Muscle layer of duodenum (tissue), 2 donors: ENCODE results near the gene MFGE8.
A peak's percentile ranks its signal among the peaks of the same experiment; 100 is the strongest.

Source experiments
- H3K27ac ChIP-seq: one replicate; pipeline ENCODE4 v1.7.0; 2013; ENCODE audit warnings: mild to moderate bottlenecking, low read length
- H3K27me3 ChIP-seq: one replicate; pipeline ENCODE4 v1.7.0; 2013; ENCODE audit warnings: low read depth, mild to moderate bottlenecking, control low read depth, low read length
- H3K36me3 ChIP-seq, 2 donors: one replicate each; pipeline ENCODE4 v1.7.0; 2013; ENCODE audit warnings: low read length in 2 of 2, control low read depth in 1 of 2, mild to moderate bottlenecking in 1 of 2; ENCODE audit not compliant: insufficient read depth in 2 of 2, control insufficient read depth in 1 of 2
- H3K4me1 ChIP-seq, 2 donors: one replicate each; pipeline ENCODE4 v1.7.0; 2013; ENCODE audit warnings: low read length in 2 of 2, mild to moderate bottlenecking in 2 of 2, control low read depth in 1 of 2, moderate library complexity in 1 of 2; ENCODE audit not compliant: insufficient read depth in 2 of 2, control insufficient read depth in 1 of 2
- H3K4me3 ChIP-seq, 2 donors: one replicate each; pipeline ENCODE4 v1.7.0; 2013; ENCODE audit warnings: low read length in 2 of 2, low read depth in 1 of 2, mild to moderate bottlenecking in 1 of 2
- H3K9me3 ChIP-seq, 2 donors: one replicate each; pipeline ENCODE4 v1.7.0; 2013; ENCODE audit warnings: low read length in 2 of 2, control low read depth in 1 of 2, mild to moderate bottlenecking in 1 of 2; ENCODE audit not compliant: control insufficient read depth in 1 of 2
- donor health status: healthy.

The MFGE8 gene

DNA sequence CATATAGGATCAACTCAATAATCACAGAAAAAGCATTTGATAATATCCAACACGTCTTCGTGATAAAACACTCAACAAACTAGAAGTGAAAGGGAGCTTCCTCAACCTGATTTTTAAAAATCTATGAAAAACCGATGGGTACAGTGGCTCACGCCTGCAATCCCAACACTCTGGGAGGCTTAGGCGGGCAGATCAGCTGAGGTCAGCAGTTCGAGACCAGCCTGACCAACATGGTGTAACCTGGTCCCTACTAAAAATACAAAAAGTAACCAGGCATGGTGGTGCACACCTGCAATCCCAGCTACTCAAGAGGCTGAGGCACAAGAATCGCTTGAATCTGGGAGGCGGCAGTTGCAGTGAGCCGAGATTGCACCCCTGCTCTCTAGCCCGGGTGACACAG lies 2.2 kb upstream of the MFGE8 start:
- Histone ChIP-seq H3K27ac (no peak overlapping the region), H3K4me1 (peaks cover 0 to 8% of the 10 kb centered on the region in 2 donors), H3K4me3 (no peak overlapping the region), H3K27me3 (no peaks in the 10 kb centered on the region), H3K36me3 (no peaks in the 10 kb centered on the region), H3K9me3 (no peaks in the 10 kb centered on the region)

DNA sequence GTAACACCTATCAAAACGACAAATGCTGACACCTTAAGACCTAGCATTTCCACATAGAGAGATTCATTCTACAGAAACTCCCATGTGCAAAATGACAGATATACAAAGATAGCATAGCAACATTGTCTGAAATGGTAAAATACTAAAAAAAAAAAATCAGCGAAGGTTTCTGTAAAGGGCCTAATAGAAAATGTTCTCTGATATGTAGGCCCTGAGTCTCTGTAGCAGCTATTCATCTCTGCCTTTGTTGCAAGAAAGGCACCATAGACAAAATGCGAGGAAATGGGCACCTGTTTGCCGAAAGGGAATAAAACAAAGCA lies 631 bp upstream of the MFGE8 start:
- Histone ChIP-seq H3K36me3 (peaks cover 0 to 7% of the 10 kb centered on the region in 2 donors), H3K4me3 (peak overlapping the region; percentile 77 to 86), H3K27me3 (no peaks in the 10 kb centered on the region), H3K4me1 (peaks cover 0 to 8% of the 10 kb centered on the region in 2 donors), H3K27ac (no peak overlapping the region), H3K9me3 (no peaks in the 10 kb centered on the region)

DNA sequence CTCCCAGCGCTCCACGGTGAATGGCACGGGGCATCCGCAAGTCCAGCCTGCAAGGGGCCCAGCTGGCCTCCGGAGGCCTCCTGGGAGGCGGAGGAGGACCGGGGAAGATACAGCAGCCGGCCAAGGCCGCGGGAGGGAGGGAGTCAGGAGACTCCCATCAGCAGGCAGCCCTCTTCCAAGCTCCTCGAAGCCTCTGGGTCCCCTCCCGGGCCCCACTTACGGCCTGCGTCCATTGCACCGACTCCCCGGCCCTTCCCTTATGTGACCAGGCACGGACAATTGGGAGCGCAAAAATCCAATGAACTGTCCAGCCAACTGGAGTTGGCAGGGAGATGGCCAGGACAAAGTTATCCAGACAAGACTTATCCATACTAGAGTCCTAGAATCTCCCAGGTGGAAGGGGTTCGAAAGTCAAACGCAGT lies 668 bp downstream of the MFGE8 start:
- peaks cover 0 to 11% of the 10 kb centered on the region in 2 donors for H3K36me3 ChIP-seq
- no peaks in the 10 kb centered on the region for H3K9me3 ChIP-seq
- H3K27ac ChIP-seq = no peak overlapping the region
- no peaks in the 10 kb centered on the region for H3K27me3 ChIP-seq
- peak overlapping the region; percentile 77 to 86 for H3K4me3 ChIP-seq
- peaks cover 0 to 8% of the 10 kb centered on the region in 2 donors for H3K4me1 ChIP-seq

DNA sequence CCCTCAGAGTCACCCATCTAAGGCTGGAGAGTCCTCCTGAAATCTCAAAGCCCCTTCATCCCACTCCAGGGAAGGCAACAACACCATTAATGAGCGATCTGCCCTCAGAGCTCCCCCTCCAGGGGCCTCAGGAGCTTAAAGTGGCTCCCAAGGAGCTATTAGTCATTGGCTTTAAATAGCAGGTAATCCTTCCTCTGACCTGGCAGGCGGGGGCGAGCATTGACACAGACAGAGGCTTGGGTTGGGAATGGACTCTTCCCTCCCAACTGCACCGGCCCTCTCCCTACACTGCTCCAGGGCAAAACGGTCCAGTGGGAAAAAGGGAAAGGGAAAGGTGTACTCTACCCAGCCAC lies 1.4 kb downstream of the MFGE8 start:
- H3K27me3 ChIP-seq = no peaks in the 10 kb centered on the region
- H3K27ac ChIP-seq = no peak overlapping the region
- peaks cover 0 to 11% of the 10 kb centered on the region in 2 donors for H3K36me3 ChIP-seq
- peak overlapping the region; percentile 77 to 86 for H3K4me3 ChIP-seq
- H3K9me3 ChIP-seq = no peaks in the 10 kb centered on the region
- peaks cover 0 to 8% of the 10 kb centered on the region in 2 donors for H3K4me1 ChIP-seq

DNA sequence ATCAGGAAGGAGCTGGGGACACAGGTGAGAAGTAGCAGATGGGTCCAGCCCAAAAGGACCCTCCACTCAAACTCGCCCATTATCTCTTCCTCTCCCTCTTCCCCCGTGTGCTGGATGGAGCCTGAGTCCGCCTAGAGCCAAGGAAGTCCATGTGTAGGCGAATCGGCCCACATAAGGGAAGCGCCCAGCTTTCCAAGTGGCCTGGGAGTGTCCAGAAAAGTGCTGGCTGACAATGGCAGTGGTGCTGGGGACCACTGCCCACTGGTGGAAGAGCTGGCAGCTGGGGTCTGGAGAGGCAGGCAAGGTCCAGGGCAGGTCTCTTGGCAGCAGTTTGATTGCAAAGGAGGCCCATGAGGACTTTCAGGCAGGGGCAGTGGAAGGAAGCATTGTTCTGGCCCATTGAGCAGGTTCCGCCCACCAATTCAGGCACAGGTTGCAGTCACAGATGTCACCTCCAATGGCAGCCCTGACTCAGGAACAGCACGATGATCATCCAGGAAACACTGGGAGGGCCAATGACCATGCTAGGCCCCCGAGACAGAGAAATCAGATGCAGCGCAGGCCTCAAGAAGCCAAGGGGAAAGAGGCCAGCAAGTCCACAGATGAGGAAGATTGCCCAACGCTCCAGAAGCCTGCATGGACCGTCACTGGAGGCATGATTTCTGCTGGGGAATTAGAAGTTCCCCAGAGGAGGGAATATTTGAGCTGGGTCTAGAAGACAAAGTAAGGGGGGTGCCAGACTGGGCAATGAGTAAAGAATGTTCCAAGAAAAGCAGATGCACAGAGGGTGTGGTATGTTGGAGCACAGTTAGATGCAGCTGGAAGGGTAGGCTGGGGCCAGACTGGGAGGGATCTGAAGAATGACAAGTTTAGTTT lies 3.0 kb downstream of the MFGE8 start:
- no peak overlapping the region for H3K4me3 ChIP-seq
- H3K4me1 ChIP-seq = peaks cover 0 to 9% of the 10 kb centered on the region in 2 donors

DNA sequence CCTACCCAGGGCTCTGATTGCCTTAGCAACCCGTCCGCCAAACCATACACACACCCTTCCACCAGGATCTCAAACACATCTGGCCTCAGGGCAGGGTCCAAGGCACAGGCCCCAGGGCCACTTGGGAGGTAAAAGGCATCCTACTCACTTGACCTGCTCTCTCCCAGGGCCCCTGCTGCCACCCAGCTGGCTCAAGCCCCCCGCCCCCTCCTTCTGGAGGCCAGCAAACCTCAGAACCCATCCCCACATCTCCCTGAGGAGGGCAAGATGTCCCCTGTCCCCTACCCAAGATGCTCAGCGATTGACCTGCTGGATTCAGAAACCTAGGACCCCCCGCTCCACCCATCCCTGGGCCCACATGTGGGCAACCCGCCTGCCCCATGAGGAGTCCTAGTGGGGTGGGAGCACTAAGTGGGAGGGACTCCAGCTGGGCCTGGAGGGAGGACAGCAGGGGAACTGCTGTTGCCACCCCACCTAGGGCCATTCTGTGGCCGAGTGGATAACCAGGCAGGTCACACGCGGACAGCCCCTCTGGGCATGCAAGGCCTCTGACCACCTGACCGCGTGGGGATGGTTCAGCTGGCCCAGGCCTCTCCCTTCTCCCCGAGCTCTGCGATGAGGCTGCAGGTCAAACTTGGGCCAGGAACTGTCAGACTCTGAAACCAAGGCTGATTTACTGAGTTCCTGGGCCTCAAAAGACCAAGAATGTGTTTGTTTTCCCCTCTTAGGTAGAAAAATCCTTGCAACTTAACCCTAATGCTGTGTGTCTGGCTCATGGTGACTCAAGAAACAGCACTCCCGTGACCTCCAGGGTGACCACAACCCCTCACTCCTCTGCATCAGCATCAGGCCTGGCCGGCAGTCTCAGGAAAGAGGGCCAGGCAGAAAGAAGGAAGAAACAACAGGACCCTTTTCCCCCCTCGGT lies 4.2 kb downstream of the MFGE8 start:
- H3K9me3 ChIP-seq = no peaks in the 10 kb centered on the region
- no peak overlapping the region for H3K4me3 ChIP-seq
- H3K4me1 ChIP-seq = peaks cover 0 to 18% of the 10 kb centered on the region in 2 donors
- no peak overlapping the region for H3K27ac ChIP-seq
- no peaks in the 10 kb centered on the region for H3K27me3 ChIP-seq
- peaks cover 0 to 15% of the 10 kb centered on the region in 2 donors for H3K36me3 ChIP-seq

More for the DNA sequence above, 3.0 kb downstream of the MFGE8 start:
- Histone ChIP-seq H3K9me3 (no peaks in the 10 kb centered on the region), H3K36me3 (peaks cover 0 to 15% of the 10 kb centered on the region in 2 donors), H3K27ac (no peak overlapping the region), H3K27me3 (no peaks in the 10 kb centered on the region)

DNA sequence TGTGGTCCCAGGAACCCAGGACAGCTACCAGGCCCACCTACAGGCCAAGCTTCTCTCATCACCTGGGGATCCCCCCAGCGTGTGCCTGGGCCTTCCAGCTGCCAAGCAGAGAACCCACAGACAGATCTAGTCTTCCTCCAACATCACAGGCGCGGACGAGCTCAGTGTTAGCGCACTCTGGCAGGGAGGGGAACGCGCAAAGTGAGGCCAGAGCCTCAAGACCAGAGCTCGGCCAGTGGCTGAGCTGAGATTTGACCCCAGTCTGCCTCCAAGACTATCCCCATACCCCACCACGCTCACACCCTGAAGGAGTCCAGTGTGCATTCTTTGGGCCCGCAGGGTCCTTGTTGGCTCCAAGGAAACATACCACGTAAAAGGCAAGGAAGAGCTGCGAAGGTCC lies 5.1 kb downstream of the MFGE8 start:
- Histone ChIP-seq H3K4me3 (no peak overlapping the region), H3K9me3 (no peaks in the 10 kb centered on the region), H3K36me3 (peaks cover 0 to 15% of the 10 kb centered on the region in 2 donors), H3K27me3 (no peaks in the 10 kb centered on the region), H3K4me1 (peaks cover 0 to 18% of the 10 kb centered on the region in 2 donors), H3K27ac (no peak overlapping the region)

DNA sequence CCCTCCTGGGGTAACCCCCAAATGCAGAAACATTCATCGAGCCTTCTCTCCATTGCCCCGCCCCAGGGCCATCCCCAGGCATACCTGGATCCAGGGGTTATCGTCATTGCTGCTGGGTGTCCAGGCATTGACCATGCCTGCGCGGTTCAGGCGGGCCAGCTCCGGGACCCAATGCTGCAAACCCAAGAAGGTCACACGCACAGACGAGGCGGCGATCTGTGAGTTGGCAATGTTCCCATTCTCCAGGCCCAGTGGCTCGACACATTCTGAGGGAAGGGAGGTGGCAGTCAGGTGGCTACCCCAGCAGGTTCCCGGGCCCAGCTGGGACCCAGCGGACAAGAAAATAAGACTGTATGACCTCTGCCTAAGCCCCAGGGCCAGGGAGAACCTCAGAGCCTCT lies 6.1 kb downstream of the MFGE8 start:
- H3K27ac ChIP-seq = no peak overlapping the region
- H3K9me3 ChIP-seq = no peaks in the 10 kb centered on the region
- peaks cover 0 to 15% of the 10 kb centered on the region in 2 donors for H3K36me3 ChIP-seq
- H3K4me3 ChIP-seq = no peak overlapping the region
- H3K27me3 ChIP-seq = no peaks in the 10 kb centered on the region
- H3K4me1 ChIP-seq = peaks cover 0 to 18% of the 10 kb centered on the region in 2 donors

DNA sequence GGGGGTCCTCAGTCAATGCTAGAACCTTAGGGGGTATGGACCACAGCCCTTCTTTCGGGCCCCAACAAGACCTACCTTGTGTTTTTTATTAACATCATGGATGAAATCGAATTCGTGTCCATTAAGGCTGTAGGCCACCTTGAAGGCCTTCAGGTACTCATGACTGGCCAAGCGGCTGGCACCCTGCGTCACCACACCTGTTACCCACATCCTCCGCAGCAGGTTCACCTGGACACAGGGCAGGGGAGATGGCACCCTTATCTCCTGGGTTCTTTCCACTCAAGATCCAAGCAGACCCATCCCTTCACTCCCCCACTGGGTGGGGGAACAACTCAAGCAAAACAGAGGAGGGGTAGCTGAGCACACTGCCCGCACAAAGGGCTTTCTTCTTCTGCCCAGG lies 6.6 kb downstream of the MFGE8 start:
- H3K27ac ChIP-seq = no peak overlapping the region
- no peak overlapping the region for H3K4me3 ChIP-seq
- peaks cover 0 to 18% of the 10 kb centered on the region in 2 donors for H3K4me1 ChIP-seq
- no peaks in the 10 kb centered on the region for H3K27me3 ChIP-seq
- H3K36me3 ChIP-seq = peaks cover 0 to 15% of the 10 kb centered on the region in 2 donors
- no peaks in the 10 kb centered on the region for H3K9me3 ChIP-seq

DNA sequence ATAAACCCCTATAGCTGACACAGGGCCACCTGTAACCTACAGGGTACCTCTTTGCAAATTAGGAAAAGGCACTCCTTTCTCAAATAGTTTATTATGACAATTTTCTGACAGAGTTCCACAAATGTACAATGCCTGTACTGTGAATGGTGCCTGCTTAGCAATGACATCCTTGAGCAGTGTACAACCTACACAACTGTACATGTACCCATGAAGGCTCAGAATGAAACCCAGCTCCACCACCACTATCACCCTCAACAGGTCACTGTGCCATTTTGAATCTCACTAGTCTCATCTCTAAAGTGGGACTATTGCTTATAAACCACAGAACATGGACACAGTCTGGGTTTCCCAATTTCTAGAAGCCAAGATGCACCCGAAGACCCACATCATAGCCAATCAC lies 7.0 kb downstream of the MFGE8 start:
- Histone ChIP-seq H3K4me1 (peaks cover 0 to 18% of the 10 kb centered on the region in 2 donors), H3K4me3 (no peak overlapping the region), H3K27ac (no peak overlapping the region), H3K27me3 (no peaks in the 10 kb centered on the region), H3K36me3 (peaks cover 0 to 15% of the 10 kb centered on the region in 2 donors), H3K9me3 (no peaks in the 10 kb centered on the region)

DNA sequence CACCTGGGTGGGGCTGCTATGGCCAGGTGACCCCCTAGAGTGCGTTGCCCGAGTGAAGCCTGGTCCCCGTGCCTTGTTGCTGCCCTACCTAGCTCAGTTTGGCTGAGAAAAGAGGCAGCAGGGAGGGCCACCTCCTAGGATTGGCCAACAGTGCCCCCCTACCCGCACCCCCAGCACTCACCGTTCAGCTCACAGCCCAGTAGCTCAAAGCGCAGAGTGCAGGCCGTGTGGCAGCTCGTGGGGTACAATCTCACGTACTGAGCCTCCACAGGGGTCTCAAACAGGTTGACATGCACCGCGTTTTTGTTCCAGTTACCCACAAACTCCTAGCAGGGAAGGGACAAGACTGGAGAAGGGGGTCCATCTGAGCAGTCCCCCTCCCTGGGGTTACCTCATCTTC lies 7.6 kb downstream of the MFGE8 start:
- no peak overlapping the region for H3K4me3 ChIP-seq
- no peak overlapping the region for H3K27ac ChIP-seq
- H3K27me3 ChIP-seq = no peaks in the 10 kb centered on the region
- peaks cover 0 to 15% of the 10 kb centered on the region in 2 donors for H3K36me3 ChIP-seq
- H3K4me1 ChIP-seq = peaks cover 0 to 12% of the 10 kb centered on the region in 2 donors
- no peaks in the 10 kb centered on the region for H3K9me3 ChIP-seq
